Right ventricle myocardium superior (tissue), 1 donor: ENCODE measurements around the gene PSEN1. TPM values are rescaled to one million over a fixed set of nuclear protein-coding genes. Genes with fewer than 3 reads are reported as not detected.
"Not testable (repeated sequence)": the region's sequence is repeated elsewhere in the genome, so short reads cannot be mapped to it uniquely, and the experiment has no call there.

Source experiments
- ATAC-seq: fragments of 200-7000 bp; cut with Tn5 transposase; one replicate; pipeline ENCODE4 v1.9.1; 2020; ENCODE audit warnings: mild to moderate bottlenecking; ENCODE audit not compliant: poor library complexity
- DNase-seq: peaks from one replicate; pipeline ENCODE4 v3.0.0-alpha.2; 2020
- intact Hi-C: fragments of 100-400 bp; cut with DNase I; formaldehyde crosslinking; loops from one replicate; pipeline ENCODE4 v1.11.2; 2022
- total RNA-seq: library from RNA; stranded (reverse); fragmentation: NEBNext Ultra II Directional; extraction: Animal tissue kit (Norgen Biotek cat#: 25700); gene quantifications from one replicate; pipeline ENCODE4 v1.2.1, GENCODE V29; 2021
- donor health status: DM: no; HTN: yes; CAD: no; lungs with severe emphysema.

The PSEN1 gene
- total RNA-seq, 1 donor from 2014 or later = 21.5 TPM

GRCh38 chr14:73149753-73150152, 13.4 kb downstream of the PSEN1 start:
- ATAC-seq (no peak), DNase-seq (no peak)
- intact Hi-C loops = no loop called here

- no peak for DNase-seq
- ATAC-seq = no peak
- intact Hi-C loops = no loop called here
These were observed 17.0 kb downstream of the PSEN1 start for GRCh38 chr14:73153272-73153671.

GRCh38 chr14:73162251-73162650, 25.9 kb downstream of the PSEN1 start:
- intact Hi-C loops = no loop called here
- ATAC-seq (no peak), DNase-seq (no peak)

GRCh38 chr14:73166399-73166798, 30.1 kb downstream of the PSEN1 start:
- intact Hi-C loops = no loop called here
- ATAC-seq = no peak

GRCh38 chr14:73167727-73168126, 31.4 kb downstream of the PSEN1 start:
- intact Hi-C loops = no loop called here
- ATAC-seq (no peak), DNase-seq (no peak)

More at GRCh38 chr14:73166399-73166798, 30.1 kb downstream of the PSEN1 start:
- no peak for DNase-seq

GRCh38 chr14:73168274-73168673, 32.0 kb downstream of the PSEN1 start:
- intact Hi-C loops = no loop called here
- DNase-seq (no peak), ATAC-seq (no peak)

GRCh38 chr14:73168691-73169090, 32.4 kb downstream of the PSEN1 start:
- intact Hi-C loops = no loop called here
- DNase-seq (no peak), ATAC-seq (no peak)

GRCh38 chr14:73169855-73170254, 33.5 kb downstream of the PSEN1 start:
- intact Hi-C loops = loop anchor here (5.0 kb wide), 1 partner anchor 302 kb away; no protein-coding TSS in a partner anchor
- DNase-seq, ATAC-seq: not testable (repeated sequence)

GRCh38 chr14:73170686-73171085, 34.4 kb downstream of the PSEN1 start:
- intact Hi-C loops = loop anchor here (5.0 kb wide), 1 partner anchor 302 kb away; no protein-coding TSS in a partner anchor
- DNase-seq = no peak

GRCh38 chr14:73172500-73172899, 36.2 kb downstream of the PSEN1 start:
- ATAC-seq (no peak), DNase-seq (no peak)
- intact Hi-C loops = loop anchor here (5.0 kb wide), 1 partner anchor 300 kb away; no protein-coding TSS in a partner anchor

More at GRCh38 chr14:73170686-73171085, 34.4 kb downstream of the PSEN1 start:
- ATAC-seq = no peak

GRCh38 chr14:73173092-73173735, 36.9 kb downstream of the PSEN1 start:
- no peak for DNase-seq
- intact Hi-C loops = loop anchor here (5.0 kb wide), 1 partner anchor 299 kb away; no protein-coding TSS in a partner anchor
- ATAC-seq = no peak

GRCh38 chr14:73176685-73177084, 40.4 kb downstream of the PSEN1 start:
- no peak for DNase-seq
- ATAC-seq = no peak
- intact Hi-C loops = no loop called here

GRCh38 chr14:73180385-73180805, 44.1 kb downstream of the PSEN1 start:
- ATAC-seq (peak; percentile 90), DNase-seq (no peak)
- intact Hi-C loops = no loop called here

- DNase-seq, ATAC-seq, intact Hi-C loops: not testable (repeated sequence)
These were observed 44.7 kb downstream of the PSEN1 start for GRCh38 chr14:73180969-73181368.

- intact Hi-C loops = no loop called here
- no peak for ATAC-seq
- DNase-seq = no peak
These were observed 52.2 kb downstream of the PSEN1 start for GRCh38 chr14:73188501-73188911.

GRCh38 chr14:73189651-73190050, 53.3 kb downstream of the PSEN1 start:
- ATAC-seq (no peak), DNase-seq (no peak)
- intact Hi-C loops = no loop called here

- no peak for ATAC-seq
- intact Hi-C loops = no loop called here
These were observed 55.1 kb downstream of the PSEN1 start for GRCh38 chr14:73191441-73191840.

GRCh38 chr14:73194306-73194705, 58.0 kb downstream of the PSEN1 start:
- DNase-seq, intact Hi-C loops, ATAC-seq: not testable (repeated sequence)

More at GRCh38 chr14:73191441-73191840, 55.1 kb downstream of the PSEN1 start:
- DNase-seq = no peak

- intact Hi-C loops = no loop called here
- DNase-seq = no peak
- ATAC-seq = no peak
These were observed 61.9 kb downstream of the PSEN1 start for GRCh38 chr14:73198253-73198652.

- no peak for ATAC-seq
- no peak for DNase-seq
- intact Hi-C loops = no loop called here
These were observed 67.2 kb downstream of the PSEN1 start for GRCh38 chr14:73203527-73203926.
